Neuronal stem cell (in vitro differentiated cells): ENCODE measurements around the gene NREP.
A peak's percentile ranks its signal among the peaks of the same experiment; 100 is the strongest.

Experiments
- DNase-seq: peaks from one replicate; pipeline ENCODE4 v3.0.0-alpha.2; 2013; ENCODE audit warnings: low spot score
- H2AFZ ChIP-seq: one replicate; pipeline ENCODE4 v1.6.1; 2013; ENCODE audit warnings: mild to moderate bottlenecking, low read length, inconsistent platforms
- H2AK5ac ChIP-seq: 2 replicates; pipeline ENCODE4 v1.6.1; 2013; ENCODE audit warnings: low read depth, mild to moderate bottlenecking, inconsistent platforms, low read length, moderate library complexity, mixed read lengths
- H2BK120ac ChIP-seq: 2 replicates; pipeline ENCODE4 v1.6.1; 2013; ENCODE audit warnings: low read depth, mild to moderate bottlenecking, inconsistent platforms, low read length, moderate library complexity, mixed read lengths
- H2BK12ac ChIP-seq: one replicate; pipeline ENCODE4 v1.6.1; 2013; ENCODE audit warnings: low read length, inconsistent platforms
- H2BK15ac ChIP-seq: 2 replicates; pipeline ENCODE4 v1.6.1; 2013; ENCODE audit warnings: mild to moderate bottlenecking, low read length, inconsistent platforms, mixed read lengths
- H2BK5ac ChIP-seq: one replicate; pipeline ENCODE4 v1.6.1; 2013; ENCODE audit warnings: inconsistent platforms, mild to moderate bottlenecking, low read length, moderate library complexity
- H3K14ac ChIP-seq: one replicate; pipeline ENCODE4 v1.6.1; 2013; ENCODE audit warnings: low read length, inconsistent platforms
- H3K18ac ChIP-seq: 2 replicates; pipeline ENCODE4 v1.6.1; 2013; ENCODE audit warnings: low read length, inconsistent platforms
- H3K23ac ChIP-seq: 2 replicates; pipeline ENCODE4 v1.6.1; 2013; ENCODE audit warnings: low read depth, mild to moderate bottlenecking, mixed read lengths, low read length, inconsistent platforms; ENCODE audit not compliant: poor library complexity
- H3K27ac ChIP-seq: replicated peaks from 3 replicates; pipeline ENCODE4 v1.5.1; 2013; ENCODE audit warnings: low read length, inconsistent platforms
- H3K27me3 ChIP-seq, 3 experiments: 2 replicates each; pipeline ENCODE4 v1.6.1; 2013; ENCODE audit warnings: low read length in 3 of 3, mild to moderate bottlenecking in 2 of 3, inconsistent platforms in 1 of 3, low read depth in 1 of 3, mixed read lengths in 1 of 3, moderate library complexity in 1 of 3; ENCODE audit not compliant: control insufficient read depth in 3 of 3, insufficient read depth in 3 of 3
- H3K36me3 ChIP-seq, 2 donors: replicated peaks in 1 of 2; 2 replicates each; pipeline ENCODE4 v1.6.1; 2013; ENCODE audit warnings: low read length in 2 of 2; ENCODE audit not compliant: control insufficient read depth in 2 of 2, insufficient read depth in 2 of 2
- H3K4ac ChIP-seq: 2 replicates; pipeline ENCODE4 v1.6.1; 2013; ENCODE audit warnings: inconsistent platforms, mild to moderate bottlenecking, low read length, moderate library complexity
- H3K4me1 ChIP-seq, 2 donors: 1 replicate in 1 of 2; 2 replicates in 1 of 2; pipeline ENCODE4 v1.6.1; 2013; ENCODE audit warnings: low read length in 2 of 2, low read depth in 1 of 2; ENCODE audit not compliant: control insufficient read depth in 2 of 2, insufficient read depth in 1 of 2
- H3K4me2 ChIP-seq: one replicate; pipeline ENCODE4 v1.6.1; 2013; ENCODE audit warnings: mild to moderate bottlenecking, low read length, inconsistent platforms; ENCODE audit not compliant: insufficient read depth, poor library complexity, severe bottlenecking
- H3K4me3 ChIP-seq, 2 donors: 2 replicates each; pipeline ENCODE4 v1.5.1; 2013; ENCODE audit warnings: low read length in 2 of 2, mild to moderate bottlenecking in 2 of 2, inconsistent platforms in 1 of 2, moderate library complexity in 1 of 2
- H3K79me1 ChIP-seq: one replicate; pipeline ENCODE4 v1.6.1; 2013; ENCODE audit warnings: low read depth, mild to moderate bottlenecking, inconsistent platforms, low read length, moderate library complexity
- H3K9ac ChIP-seq: one replicate; pipeline ENCODE4 v1.6.1; 2013; ENCODE audit warnings: mild to moderate bottlenecking, low read depth, low read length, inconsistent platforms; ENCODE audit not compliant: poor library complexity
- H3K9me3 ChIP-seq, 2 donors: replicated peaks in 1 of 2; 2 replicates each; pipeline versions ENCODE3 to v1.6.1; 2013; ENCODE audit warnings: low read length in 2 of 2, mild to moderate bottlenecking in 2 of 2, inconsistent platforms in 1 of 2, low read depth in 1 of 2, mixed read lengths in 1 of 2, moderate library complexity in 1 of 2; ENCODE audit not compliant: control insufficient read depth in 2 of 2, insufficient read depth in 1 of 2
- H4K8ac ChIP-seq: one replicate; pipeline ENCODE4 v1.6.1; 2013; ENCODE audit warnings: low read depth, mild to moderate bottlenecking, inconsistent platforms, low read length, moderate library complexity
- H4K91ac ChIP-seq: one replicate; pipeline ENCODE4 v1.6.1; 2013; ENCODE audit warnings: low read length, low read depth, mild to moderate bottlenecking, inconsistent platforms; ENCODE audit not compliant: poor library complexity
- WGBS, 2 donors: extraction: QIAGEN DNeasy Blood & Tissue Kit; methylation state at CpG; one replicate each; pipeline ENCODE4 v1.1.7; 2013; ENCODE audit warnings: missing lambda C conversion rate in 2 of 2, mixed read lengths in 1 of 2; ENCODE audit not compliant: insufficient read length in 2 of 2, insufficient replicate concordance in 1 of 2; ENCODE audit errors: extremely low coverage in 2 of 2; 5-methylcytosine and 5-hydroxymethylcytosine counted together

The NREP gene

GRCh38 chr5:111757355-111758283, 625 bp upstream of the NREP start:
- no CpG with 5 or more reads among the region's 98 CpGs for WGBS, 2 donors
- Histone ChIP-seq H3K27ac (peak overlapping the region; percentile 99), H4K8ac (no peak overlapping the region), H3K36me3 (peaks cover 0 to 28% of the 10 kb centered on the region in 2 donors), H3K4ac (peak overlapping the region; percentile 68), H2AK5ac (peak overlapping the region; percentile 90), H2BK120ac (peak overlapping the region; percentile 52), H3K18ac (peak overlapping the region; percentile 98), H3K9ac (peak overlapping the region; percentile 83), H2BK15ac (no peak overlapping the region), H3K14ac (peak overlapping the region; percentile 63), H3K27me3 (no peaks in the 10 kb centered on the region), H3K4me3 (peak overlapping the region; percentile 78 to 87), H3K9me3 (peaks cover 0 to 6% of the 10 kb centered on the region in 2 donors), H2AFZ (peak overlapping the region; percentile 85), H3K4me1 (peaks cover 0 to 15% of the 10 kb centered on the region in 2 donors), H3K4me2 (peak overlapping the region; percentile 81), H4K91ac (peak overlapping the region; percentile 96), H3K79me1 (no peaks in the 10 kb centered on the region), H3K23ac (peak overlapping the region; percentile 89), H2BK5ac (peak overlapping the region; percentile 98), H2BK12ac (no peak overlapping the region)
- peak; percentile 85 for DNase-seq

- no peak overlapping the region for H3K18ac ChIP-seq
- H3K4ac ChIP-seq = no peak overlapping the region
- H3K79me1 ChIP-seq = no peaks in the 10 kb centered on the region
- H3K23ac ChIP-seq = no peak overlapping the region
- no peak overlapping the region for H3K14ac ChIP-seq
- no peak overlapping the region for H2BK15ac ChIP-seq
- peak overlapping the region; percentile 21 for H3K27ac ChIP-seq
- H3K4me3 ChIP-seq = peak overlapping the region; percentile 66 to 78
- H3K4me2 ChIP-seq = peak overlapping the region; percentile 41
- H2BK5ac ChIP-seq = no peak overlapping the region
- no peak overlapping the region for H4K91ac ChIP-seq
- H2BK120ac ChIP-seq = no peak overlapping the region
- no peak overlapping the region for H2AK5ac ChIP-seq
- H3K4me1 ChIP-seq = peaks cover 0 to 13% of the 10 kb centered on the region in 2 donors
- no peak overlapping the region for H2BK12ac ChIP-seq
- H3K9me3 ChIP-seq = peaks cover 0 to 22% of the 10 kb centered on the region in 2 donors
- no peak overlapping the region for H3K9ac ChIP-seq
- H2AFZ ChIP-seq = peak overlapping the region; percentile 24
- H4K8ac ChIP-seq = no peak overlapping the region
- no CpG with 5 or more reads among the region's 5 CpGs for WGBS, 2 donors
- H3K36me3 ChIP-seq = peaks cover 0 to 45% of the 10 kb centered on the region in 2 donors
- H3K27me3 ChIP-seq = no peaks in the 10 kb centered on the region
- DNase-seq = no peak
Measured at GRCh38 chr5:111755942-111756381, 1.0 kb downstream of the NREP start.

- no peak overlapping the region for H3K14ac ChIP-seq
- H3K4me3 ChIP-seq = peak overlapping the region; percentile 66 to 78
- WGBS, 2 donors = no CpG with 5 or more reads among the region's 8 CpGs
Measured at GRCh38 chr5:111755345-111755941, 1.6 kb downstream of the NREP start.

More at GRCh38 chr5:111755345-111755941, 1.6 kb downstream of the NREP start:
- Histone ChIP-seq H3K9ac (no peak overlapping the region), H2BK5ac (no peak overlapping the region), H4K8ac (no peak overlapping the region), H3K4me2 (peak overlapping the region; percentile 41), H3K9me3 (peaks cover 0 to 27% of the 10 kb centered on the region in 2 donors), H3K79me1 (no peaks in the 10 kb centered on the region), H3K27ac (no peak overlapping the region), H2AK5ac (no peak overlapping the region), H3K23ac (no peak overlapping the region), H4K91ac (no peak overlapping the region), H2BK15ac (no peak overlapping the region), H2BK120ac (no peak overlapping the region), H3K4ac (no peak overlapping the region), H3K36me3 (peaks cover 2 to 50% of the 10 kb centered on the region in 2 donors), H3K18ac (no peak overlapping the region), H2BK12ac (no peak overlapping the region), H3K27me3 (no peaks in the 10 kb centered on the region), H2AFZ (peak overlapping the region; percentile 24), H3K4me1 (peaks cover 0 to 13% of the 10 kb centered on the region in 2 donors)
- DNase-seq = no peak
